ENCODE data around the gene BST1.
"Not testable (repeated sequence)": the region's sequence is repeated elsewhere in the genome, so short reads cannot be mapped to it uniquely, and the experiment has no call there.

GRCh38 chr4:15733061-15733460 lies 30.2 kb downstream of the BST1 start:
- not testable (repeated sequence) for TF ChIP-seq CTCF (IDR thresholded peaks at IDR 0.05 in 4 of 5, conservative IDR thresholded peaks at IDR 0.05 in 1 of 5); POLR2A (IDR thresholded peaks at IDR 0.05)
